GM18499 (cell line): ENCODE data around the gene SLC22A13.
"Not testable (repeated sequence)": the region's sequence is repeated elsewhere in the genome, so short reads cannot be mapped to it uniquely, and the experiment has no call there.

Source experiments
- ATAC-seq: cut with Tn5 transposase; IDR thresholded peaks from one replicate; pipeline ENCODE4 v1.9.1; 2021; ENCODE audit warnings: moderate number of reproducible peaks; ENCODE audit not compliant: insufficient read depth, unreplicated experiment

The SLC22A13 gene

GRCh38 chr3:38265604-38266307 lies at the start of gene SLC22A13:
Gene SLC22A13 (plus strand): TSS chr3:38265812. CDS start chr3:38265861, 49 bp downstream.
- no peak for ATAC-seq

GRCh38 chr3:38219609-38220197 lies 45.9 kb upstream of the SLC22A13 start:
- ATAC-seq: no peak

GRCh38 chr3:38221005-38221404 lies 44.6 kb upstream of the SLC22A13 start:
- no peak for ATAC-seq

- no peak for ATAC-seq
Observed at GRCh38 chr3:38222032-38222634, 43.5 kb upstream of the SLC22A13 start.

GRCh38 chr3:38224357-38224756 lies 41.3 kb upstream of the SLC22A13 start:
- ATAC-seq: no peak

GRCh38 chr3:38226273-38226672 lies 39.3 kb upstream of the SLC22A13 start:
- no peak for ATAC-seq

GRCh38 chr3:38227989-38228388 lies 37.6 kb upstream of the SLC22A13 start:
- ATAC-seq: no peak

GRCh38 chr3:38229036-38229435 lies 36.6 kb upstream of the SLC22A13 start:
- no peak for ATAC-seq

- no peak for ATAC-seq
Observed at GRCh38 chr3:38232701-38233100, 32.9 kb upstream of the SLC22A13 start.

GRCh38 chr3:38235466-38235865 lies 30.1 kb upstream of the SLC22A13 start:
- no peak for ATAC-seq

GRCh38 chr3:38238416-38239008 lies 27.1 kb upstream of the SLC22A13 start:
- ATAC-seq: no peak

- ATAC-seq: not testable (repeated sequence)
Observed at GRCh38 chr3:38242812-38243211, 22.8 kb upstream of the SLC22A13 start.

GRCh38 chr3:38245930-38246329 lies 19.7 kb upstream of the SLC22A13 start:
- no peak for ATAC-seq

GRCh38 chr3:38247366-38248035 lies 18.1 kb upstream of the SLC22A13 start:
- ATAC-seq: no peak

GRCh38 chr3:38250198-38250597 lies 15.4 kb upstream of the SLC22A13 start:
- no peak for ATAC-seq

GRCh38 chr3:38251197-38251596 lies 14.4 kb upstream of the SLC22A13 start:
- ATAC-seq: no peak

- no peak for ATAC-seq
Observed at GRCh38 chr3:38253704-38254103, 11.9 kb upstream of the SLC22A13 start.

GRCh38 chr3:38254872-38255271 lies 10.7 kb upstream of the SLC22A13 start:
- no peak for ATAC-seq

- ATAC-seq: no peak
Observed at GRCh38 chr3:38255627-38256026, 10.0 kb upstream of the SLC22A13 start.

GRCh38 chr3:38257583-38257982 lies 8.0 kb upstream of the SLC22A13 start:
- no peak for ATAC-seq

- no peak for ATAC-seq
Observed at GRCh38 chr3:38260474-38260873, 5.1 kb upstream of the SLC22A13 start.
